HL-60 (cell line): ENCODE data around the gene WWP2.

Experiments
- POLR2AphosphoS5 ChIP-seq: IDR thresholded peaks from 2 replicates; pipeline ENCODE4 v1.6.1; 2012; ENCODE audit warnings: low read depth
- TF ChIP-seq, protein P1 (sequence below): IDR thresholded peaks from one replicate; pipeline ENCODE4 v1.5.1; 2011; ENCODE audit warnings: low read length, control low read depth, inconsistent platforms; ENCODE audit not compliant: insufficient read depth
- TF ChIP-seq, protein P2 (sequence below): IDR thresholded peaks from 2 replicates; pipeline ENCODE4 v1.6.1; 2012; ENCODE audit warnings: low read depth; ENCODE audit not compliant: insufficient replicate concordance

DNA sequence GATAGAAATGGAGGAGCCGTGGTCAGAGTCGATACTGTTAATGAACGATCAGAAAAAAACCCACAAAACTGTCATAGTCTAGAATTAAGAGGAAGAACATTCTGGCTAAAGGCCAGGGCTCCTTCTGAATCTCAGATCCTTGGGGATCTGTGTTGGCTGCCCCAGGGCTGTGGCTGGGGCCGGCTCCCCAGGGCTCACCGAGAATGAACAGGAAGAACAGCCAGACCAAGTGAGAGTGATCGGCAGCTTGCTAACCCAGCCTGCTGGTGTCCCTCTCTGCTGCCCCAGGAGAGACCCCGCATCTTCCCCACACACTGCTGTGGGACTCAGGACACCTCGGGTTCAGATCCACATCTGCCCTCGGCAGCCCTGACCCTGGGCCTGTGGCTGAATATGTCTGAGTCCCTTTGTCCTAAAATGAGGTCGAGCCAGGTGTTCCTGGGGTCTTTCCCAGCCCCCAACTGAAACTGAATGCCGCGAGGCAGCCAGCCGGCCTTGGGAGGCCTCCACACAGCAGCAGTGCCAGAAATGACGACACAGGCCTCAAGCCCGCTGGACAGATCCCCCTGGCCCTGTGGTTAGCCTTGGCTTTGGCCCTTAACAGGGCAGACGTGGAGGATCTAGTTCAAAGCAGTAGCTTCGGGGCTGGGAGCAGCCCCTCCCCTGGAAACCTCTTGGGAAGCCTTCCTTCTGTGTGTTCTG is 165.1 kb downstream of the WWP2 start:
- TF ChIP-seq, protein P1, sequence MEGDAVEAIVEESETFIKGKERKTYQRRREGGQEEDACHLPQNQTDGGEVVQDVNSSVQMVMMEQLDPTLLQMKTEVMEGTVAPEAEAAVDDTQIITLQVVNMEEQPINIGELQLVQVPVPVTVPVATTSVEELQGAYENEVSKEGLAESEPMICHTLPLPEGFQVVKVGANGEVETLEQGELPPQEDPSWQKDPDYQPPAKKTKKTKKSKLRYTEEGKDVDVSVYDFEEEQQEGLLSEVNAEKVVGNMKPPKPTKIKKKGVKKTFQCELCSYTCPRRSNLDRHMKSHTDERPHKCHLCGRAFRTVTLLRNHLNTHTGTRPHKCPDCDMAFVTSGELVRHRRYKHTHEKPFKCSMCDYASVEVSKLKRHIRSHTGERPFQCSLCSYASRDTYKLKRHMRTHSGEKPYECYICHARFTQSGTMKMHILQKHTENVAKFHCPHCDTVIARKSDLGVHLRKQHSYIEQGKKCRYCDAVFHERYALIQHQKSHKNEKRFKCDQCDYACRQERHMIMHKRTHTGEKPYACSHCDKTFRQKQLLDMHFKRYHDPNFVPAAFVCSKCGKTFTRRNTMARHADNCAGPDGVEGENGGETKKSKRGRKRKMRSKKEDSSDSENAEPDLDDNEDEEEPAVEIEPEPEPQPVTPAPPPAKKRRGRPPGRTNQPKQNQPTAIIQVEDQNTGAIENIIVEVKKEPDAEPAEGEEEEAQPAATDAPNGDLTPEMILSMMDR = no peak
- TF ChIP-seq POLR2AphosphoS5 = no peak
- TF ChIP-seq, protein P2, sequence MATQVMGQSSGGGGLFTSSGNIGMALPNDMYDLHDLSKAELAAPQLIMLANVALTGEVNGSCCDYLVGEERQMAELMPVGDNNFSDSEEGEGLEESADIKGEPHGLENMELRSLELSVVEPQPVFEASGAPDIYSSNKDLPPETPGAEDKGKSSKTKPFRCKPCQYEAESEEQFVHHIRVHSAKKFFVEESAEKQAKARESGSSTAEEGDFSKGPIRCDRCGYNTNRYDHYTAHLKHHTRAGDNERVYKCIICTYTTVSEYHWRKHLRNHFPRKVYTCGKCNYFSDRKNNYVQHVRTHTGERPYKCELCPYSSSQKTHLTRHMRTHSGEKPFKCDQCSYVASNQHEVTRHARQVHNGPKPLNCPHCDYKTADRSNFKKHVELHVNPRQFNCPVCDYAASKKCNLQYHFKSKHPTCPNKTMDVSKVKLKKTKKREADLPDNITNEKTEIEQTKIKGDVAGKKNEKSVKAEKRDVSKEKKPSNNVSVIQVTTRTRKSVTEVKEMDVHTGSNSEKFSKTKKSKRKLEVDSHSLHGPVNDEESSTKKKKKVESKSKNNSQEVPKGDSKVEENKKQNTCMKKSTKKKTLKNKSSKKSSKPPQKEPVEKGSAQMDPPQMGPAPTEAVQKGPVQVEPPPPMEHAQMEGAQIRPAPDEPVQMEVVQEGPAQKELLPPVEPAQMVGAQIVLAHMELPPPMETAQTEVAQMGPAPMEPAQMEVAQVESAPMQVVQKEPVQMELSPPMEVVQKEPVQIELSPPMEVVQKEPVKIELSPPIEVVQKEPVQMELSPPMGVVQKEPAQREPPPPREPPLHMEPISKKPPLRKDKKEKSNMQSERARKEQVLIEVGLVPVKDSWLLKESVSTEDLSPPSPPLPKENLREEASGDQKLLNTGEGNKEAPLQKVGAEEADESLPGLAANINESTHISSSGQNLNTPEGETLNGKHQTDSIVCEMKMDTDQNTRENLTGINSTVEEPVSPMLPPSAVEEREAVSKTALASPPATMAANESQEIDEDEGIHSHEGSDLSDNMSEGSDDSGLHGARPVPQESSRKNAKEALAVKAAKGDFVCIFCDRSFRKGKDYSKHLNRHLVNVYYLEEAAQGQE = no peak
